HPDE6-E6E7 (cell line): ENCODE data around the gene ZNF541.
A peak's percentile ranks its signal among the peaks of the same experiment; 100 is the strongest.

Source experiments
- DNase-seq: peaks from one replicate; pipeline ENCODE4 v3.0.0; 2011; ENCODE audit warnings: missing footprints; ENCODE audit errors: extremely low spot score

The ZNF541 gene, protein sequence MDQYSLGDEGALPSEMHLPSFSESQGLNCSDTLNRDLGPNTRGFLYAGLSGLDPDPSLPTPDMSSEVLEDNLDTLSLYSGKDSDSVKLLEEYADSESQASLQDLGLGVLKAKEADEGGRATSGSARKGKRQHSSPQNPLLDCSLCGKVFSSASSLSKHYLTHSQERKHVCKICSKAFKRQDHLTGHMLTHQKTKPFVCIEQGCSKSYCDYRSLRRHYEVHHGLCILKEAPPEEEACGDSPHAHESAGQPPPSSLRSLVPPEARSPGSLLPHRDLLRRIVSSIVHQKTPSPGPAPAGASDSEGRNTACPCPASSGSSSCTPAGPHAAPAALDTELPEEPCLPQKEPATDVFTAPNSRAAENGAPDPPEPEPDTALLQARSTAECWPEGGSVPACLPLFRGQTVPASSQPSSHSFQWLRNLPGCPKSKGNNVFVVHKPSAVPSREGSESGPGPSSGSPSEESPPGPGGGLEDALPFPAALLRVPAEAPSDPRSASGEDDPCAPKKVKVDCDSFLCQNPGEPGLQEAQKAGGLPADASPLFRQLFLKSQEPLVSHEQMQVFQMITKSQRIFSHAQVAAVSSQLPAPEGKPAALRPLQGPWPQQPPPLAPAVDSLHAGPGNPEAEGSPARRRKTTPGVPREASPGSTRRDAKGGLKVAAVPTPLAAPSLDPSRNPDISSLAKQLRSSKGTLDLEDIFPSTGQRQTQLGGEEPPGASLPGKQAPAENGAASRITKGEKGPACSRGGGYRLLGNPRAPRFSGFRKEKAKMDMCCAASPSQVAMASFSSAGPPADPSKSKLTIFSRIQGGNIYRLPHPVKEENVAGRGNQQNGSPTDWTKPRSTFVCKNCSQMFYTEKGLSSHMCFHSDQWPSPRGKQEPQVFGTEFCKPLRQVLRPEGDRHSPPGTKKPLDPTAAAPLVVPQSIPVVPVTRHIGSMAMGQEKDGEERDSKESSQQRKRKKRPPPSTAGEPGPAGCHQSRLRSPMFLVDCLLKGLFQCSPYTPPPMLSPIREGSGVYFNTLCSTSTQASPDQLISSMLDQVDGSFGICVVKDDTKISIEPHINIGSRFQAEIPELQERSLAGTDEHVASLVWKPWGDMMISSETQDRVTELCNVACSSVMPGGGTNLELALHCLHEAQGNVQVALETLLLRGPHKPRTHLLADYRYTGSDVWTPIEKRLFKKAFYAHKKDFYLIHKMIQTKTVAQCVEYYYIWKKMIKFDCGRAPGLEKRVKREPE (N-terminal part only)

DNA sequence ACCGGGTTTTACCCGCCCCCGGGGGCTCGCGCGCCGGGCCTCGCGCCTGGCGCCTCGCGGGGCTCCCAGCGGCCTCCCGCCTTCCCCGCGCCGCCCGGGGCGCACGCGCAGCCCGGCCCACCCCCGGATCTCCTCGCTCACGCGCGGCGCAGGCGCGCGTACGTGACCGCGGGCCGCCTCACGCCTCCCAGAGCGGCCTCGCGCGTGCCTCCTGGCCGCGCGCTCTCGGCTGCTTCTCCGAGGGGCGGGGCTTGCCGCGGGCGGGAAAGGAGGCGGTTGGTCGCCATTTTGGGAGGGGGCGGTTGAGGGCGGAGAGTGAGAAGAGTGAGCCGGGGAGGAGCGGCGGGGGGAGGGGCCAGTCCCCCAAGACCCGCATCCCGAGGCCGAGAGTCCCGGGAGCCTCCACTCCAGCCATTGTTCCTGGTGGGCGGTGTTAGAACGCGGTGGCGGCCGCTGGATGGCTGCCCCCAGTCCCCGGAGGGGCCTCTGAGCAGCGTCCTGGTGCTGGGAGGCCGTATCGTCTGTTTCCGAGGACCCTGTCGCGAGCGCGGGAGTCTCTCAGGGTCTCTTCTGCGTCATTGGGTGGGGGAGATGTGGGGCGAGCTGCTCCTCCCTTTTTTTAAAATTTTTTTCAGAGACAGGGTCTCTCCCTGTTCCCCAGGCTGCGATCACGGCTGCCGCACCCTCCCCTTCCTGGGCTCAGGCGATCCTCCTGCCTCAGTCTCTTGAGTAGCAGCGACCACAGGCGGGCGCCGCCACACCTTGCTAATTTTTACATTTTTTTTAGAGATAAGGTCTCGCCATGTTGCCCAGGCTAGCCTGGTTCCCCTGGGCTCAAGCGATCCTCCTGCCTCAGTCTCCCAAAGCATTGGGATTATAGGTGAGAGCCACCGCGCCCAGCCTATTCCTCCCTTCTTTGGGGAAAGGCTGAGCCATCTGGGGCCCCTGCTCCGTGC lies at the start of gene ZNF541:
Gene ZNF541 (minus strand): TSS at position 78 of the 956 bp plus-strand sequence. CDS start 17,292 bp downstream, outside the sequence.
- DNase-seq = peak; percentile 61

DNA sequence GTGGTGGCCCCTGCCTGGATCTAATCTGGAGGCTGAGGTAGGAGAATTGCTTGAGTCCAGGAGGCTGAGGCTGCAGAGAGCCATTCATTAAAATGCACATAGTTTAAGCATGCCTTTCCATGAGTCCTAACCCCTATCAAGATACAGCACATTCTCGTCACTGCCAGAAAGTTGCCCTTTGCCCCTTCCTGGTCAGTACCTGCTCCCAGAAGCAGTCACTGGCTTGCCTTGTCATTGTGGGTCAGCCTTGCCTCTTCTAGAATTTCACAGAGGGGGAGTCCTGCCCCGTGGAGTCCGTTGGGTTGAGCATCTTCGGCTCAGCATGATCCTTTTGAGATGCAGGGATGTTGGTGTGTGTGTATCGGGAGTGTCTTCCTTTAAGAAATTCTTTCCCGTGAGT lies 46.8 kb upstream of the ZNF541 start:
- no peak for DNase-seq

DNA sequence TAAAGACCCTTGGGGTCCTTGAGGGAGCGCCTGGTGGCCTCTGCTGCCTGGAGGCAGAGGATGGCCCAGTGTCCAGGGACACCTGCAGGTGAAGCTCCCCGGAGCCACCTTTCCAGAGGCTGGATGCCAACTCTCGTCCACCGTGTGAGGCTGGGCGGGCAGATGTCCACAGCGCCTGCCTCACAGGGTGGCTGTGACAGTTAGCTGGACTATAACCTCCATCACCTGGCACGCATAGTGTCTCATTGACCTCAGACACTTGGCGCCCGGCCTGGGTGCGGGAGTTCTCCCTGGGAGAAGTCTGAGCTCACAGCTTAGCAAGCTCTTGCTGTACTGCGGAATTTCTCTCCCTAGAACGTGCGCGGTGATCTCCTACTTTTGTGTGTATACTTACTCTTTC lies 45.8 kb upstream of the ZNF541 start:
- no peak for DNase-seq

DNA sequence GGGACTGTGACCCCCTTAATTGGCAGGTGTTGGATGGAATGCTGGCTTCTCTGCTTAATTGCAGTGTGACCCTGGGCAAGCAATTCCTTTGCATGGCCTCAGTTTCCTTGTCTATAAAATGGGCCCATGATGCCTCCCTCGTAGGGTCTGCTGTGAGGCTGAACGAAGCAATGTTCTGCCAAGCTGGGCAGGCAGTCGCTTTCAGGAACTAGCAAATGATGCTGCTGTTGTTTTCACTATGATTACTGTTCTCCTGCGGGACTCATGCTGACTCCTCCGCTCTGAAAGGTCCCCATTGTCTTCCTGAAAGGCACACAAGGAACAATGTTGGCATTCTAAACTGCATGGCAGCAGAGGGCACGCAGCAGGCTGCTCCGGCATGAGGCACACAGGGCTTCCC lies 42.8 kb upstream of the ZNF541 start:
- DNase-seq = no peak

DNA sequence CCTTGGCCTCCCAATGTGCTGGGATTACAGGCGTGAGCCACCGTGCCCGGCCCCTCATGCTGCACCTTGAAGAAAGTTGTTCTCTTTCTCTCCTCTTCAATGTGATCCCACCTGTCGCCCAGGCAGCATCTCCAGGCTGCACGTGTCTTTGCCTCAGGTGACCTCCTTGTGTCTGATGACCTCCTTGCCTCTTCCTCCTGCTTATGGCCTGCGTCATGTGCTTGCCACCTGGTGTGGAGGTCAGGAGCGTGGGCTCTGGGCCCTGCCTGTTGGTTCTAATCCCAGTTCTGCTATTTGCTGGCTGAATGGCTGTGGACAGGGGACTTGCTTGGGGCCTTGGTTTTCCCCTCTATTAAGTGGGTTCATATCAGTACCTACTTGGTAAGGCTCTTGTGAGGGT lies 42.3 kb upstream of the ZNF541 start:
- no peak for DNase-seq

DNA sequence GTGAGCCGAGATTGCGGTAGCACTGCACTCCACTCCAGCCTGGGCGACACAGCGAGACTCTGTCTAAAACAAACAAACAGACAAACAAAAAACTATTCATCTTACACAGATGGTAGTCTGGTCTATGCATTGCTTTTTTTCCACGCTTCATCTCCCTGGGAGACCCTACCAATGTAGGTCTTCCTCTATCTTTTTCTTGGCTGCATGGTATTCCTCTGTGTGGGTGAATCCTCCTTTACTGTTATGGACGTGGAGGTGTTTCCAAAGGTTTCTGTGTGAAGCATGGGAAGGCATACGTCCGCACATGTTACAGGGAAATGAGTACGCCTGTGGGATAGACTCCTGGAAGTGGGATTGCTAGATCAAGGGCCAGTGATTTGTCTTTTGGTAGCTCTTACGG lies 41.6 kb upstream of the ZNF541 start:
- DNase-seq = no peak

DNA sequence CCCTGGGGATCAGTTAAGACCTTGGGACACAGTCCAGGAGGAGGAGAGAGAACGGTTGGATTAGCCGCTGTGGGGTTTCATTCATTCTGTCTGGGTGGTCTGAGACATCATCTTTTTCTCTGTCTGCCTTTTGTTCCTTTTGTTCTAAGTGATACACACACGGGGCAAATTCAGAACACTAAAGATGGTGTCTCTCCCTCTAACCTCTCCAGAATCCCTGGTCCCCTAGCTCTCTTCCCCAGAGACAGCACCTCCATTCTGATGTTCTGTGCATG lies 41.0 kb upstream of the ZNF541 start:
- DNase-seq = no peak

DNA sequence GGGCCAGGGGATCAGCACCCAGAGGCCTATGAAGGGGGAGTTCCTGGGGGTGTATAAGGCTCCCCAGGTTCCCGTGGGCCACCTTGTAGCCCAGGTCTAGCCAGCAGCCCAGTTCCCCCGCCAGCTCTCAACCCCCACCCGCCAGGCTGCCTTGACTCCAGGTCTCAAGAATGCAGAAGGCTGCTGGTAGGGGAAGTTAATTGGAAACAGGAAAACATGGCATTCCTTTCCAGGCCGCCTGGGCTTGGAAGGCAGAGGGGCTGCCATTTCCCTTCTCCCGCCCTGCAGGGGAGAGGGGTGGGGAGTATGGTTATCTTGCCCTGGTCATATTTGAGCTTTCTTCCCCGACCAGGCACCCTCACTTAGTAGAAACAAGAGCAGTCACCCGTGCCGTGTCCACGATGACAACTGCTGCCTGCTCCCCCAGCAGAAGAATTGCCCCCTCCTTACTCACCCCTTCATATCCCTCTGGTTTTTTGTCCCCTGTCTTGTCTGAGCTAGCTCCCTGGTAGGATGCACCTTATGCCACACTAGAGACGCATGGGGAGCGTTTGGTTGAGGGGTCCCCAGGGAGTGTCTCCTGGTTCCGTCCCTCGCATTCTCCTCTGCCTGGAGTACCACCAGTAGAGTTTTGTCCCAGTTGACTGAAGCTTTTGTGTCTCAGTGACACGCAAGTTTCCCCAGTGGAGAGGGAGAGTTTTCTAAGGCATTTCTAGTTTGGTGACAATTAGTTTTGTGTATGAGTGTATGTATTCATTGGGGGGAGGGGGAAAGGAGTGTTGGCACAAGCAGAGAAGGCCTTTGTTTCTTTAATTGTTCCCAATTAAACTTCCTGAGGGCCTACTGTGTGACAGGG lies 40.4 kb upstream of the ZNF541 start:
- no peak for DNase-seq

DNA sequence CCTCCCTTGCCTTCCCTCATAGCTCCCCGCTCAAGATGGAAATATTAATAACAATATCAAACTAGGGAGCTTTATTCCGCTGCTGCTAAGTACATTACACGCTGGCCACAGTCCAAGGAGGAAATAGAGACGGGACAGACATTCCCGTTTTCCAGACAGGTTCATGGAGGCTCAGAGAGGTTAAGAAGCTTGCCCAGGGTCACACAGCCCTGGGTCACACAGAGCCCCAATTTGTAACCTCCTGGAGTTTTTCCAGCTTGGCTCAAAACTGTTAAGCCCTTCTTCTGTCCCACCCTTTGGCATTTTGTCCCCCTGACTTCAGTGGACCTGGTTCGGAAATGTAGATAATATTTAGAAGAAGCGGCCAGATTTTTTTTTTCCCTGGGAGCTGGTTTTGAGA lies 38.0 kb upstream of the ZNF541 start:
- no peak for DNase-seq

DNA sequence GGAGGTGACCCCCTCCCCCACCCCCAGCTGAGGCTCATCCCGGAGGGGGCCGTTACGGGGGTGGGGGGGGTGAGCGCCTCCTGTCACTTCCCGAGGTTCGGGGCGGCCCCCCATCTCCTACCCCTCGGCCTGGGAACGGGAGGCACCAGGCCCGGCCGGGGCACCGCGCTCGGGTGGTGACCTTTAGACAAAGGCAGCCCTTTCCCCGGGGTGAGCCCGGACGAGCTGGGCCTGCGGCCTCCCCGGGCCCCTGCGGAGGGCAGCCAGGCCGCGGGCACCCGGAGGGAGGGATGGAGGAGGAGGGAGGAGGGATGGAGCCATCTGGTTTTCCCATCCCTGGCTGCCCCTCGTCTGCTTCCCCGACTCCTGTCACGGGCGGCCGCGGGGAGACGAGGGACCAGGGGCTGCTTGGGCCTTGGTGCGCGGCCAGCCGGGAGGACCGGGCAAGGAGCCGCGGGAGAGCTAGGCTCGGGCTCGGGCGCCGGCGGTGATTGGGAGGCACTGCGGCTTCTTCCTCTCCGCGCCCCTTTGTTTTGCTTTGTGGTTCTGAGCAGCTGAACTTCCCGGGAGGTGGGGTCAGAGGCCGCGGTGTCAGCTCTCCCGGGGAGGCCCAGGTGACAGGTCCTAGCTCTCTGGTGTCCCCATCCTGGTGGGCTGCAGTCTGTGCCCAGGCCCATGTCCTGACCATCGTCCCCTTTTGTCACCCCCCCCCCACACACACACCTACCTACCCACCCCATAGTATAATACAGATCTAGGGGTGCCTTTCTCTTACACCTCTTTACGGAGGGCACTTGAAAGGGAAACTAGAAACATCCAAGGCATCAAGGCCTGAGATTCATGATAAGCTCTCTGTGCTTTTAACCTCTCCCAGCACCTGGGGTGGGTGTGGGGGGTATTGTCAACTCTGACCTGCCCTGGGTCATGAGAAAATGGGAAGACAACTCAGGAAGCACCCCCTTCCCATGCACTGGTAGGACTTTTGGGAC lies 37.3 kb upstream of the ZNF541 start:
- no peak for DNase-seq

DNA sequence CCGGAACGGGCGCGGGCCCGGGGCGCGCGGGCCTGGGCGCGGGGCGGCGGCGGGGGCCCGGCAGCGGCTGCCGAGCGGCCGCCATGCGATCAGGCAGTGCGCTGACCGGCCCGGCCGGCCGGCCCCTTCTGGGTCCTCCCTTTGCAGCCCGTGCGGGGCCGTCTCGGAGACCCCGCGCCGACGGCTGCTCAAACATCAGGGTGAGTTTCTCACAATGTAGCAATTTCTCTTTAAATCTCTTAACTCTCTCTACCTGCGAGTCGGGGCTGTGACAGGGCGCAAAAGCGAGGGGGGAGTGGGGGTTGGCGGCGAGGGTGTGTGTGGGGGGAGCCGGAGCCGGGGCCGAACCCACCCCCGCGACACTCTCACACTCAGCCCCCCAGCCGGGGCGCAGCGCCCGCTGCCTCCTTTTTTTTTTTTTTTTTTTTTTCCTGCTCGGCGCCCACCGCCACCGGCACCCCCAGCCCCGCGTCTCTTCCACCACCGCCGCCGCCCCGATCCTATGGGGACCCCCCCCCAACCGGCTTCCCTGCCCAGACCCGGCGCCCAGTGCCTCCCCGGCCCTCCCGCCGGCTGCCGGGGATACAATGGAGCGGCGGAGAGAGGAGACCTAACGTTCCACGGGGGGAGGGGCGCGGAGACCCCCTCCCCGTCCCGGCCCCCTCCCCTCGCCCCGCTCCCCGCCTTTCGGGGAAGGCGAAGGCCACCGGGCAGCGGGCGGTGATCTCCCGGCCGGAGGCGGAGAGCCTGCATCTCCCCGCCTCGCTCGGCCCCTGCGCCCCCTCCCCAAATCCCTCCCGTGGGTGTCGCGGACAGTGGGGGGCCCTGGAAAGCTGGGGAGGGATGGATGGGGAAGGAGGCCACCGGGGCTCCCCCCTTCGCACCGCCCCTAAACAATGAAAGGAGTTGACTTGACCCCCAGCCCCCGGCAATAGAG lies 36.3 kb upstream of the ZNF541 start, which contains the start of gene BICRA:
Gene BICRA (plus strand): TSS at position 166 of the 937 bp plus-strand sequence. CDS start 64,441 bp downstream, outside the sequence.
- peak; percentile 76 for DNase-seq

DNA sequence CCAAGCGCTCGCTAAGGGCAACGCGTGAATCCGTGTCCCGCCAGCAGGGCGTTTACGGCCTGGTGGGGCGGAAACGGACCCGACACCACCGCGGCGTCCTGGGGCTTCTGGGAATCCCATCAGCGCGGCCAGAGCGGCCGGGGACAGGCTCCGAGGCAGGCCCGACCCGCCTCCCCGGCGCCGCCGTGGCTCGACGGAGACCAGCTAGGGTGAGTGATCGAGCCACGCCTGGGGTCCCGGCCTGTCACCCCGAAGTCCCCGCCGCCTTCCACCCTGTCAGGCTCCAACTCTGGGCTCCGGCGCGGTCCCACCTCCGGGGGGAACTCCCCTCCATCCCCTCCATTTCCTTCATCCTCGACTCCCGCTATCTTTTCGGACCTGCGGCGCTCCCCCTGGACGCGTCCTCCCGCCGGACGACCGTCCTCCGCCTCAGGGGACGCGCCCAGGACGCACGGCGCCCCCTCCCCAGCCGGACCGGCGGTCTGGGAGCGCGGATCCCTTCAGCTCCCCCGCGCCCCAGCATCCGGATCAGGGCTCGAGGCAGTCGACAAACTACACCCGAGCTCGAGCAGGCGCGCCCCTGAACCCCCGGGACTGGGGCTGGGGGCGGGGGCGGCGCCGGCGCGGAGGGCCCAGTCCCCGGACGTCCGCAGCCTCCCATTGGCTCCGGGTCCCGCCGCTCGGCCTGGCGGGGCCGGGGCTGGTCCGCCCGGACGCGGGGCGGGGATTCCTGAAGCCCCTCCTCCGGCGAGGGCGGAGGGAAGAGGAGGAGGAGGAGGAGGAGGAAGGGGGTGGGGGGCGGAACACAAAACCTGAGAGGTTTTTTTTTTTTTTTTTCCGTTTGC lies 35.3 kb upstream of the ZNF541 start:
- DNase-seq = peak; percentile 84

DNA sequence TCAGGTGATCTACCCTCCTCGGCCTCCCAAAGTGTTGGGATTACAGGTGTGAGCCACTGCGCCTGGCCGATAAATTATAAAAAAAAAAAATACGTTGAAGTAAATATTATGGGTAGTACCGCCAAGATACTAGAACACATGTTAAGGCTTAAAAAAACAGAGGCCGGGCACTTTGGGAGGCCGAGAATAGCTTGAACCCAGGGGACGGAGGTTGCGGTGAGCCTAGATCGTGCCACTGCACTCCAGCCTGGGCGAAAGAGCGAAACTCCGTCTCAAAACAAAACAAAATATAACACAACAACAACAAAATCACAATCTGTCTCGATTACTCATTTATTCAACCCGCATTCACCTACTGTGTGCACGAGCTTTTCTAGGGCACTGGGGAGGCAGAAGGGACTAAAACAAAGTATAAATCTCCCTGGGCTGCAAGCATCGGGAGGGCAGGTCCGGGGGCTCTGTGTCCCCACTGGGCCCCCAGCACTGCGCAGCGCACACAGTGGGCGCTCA lies 34.7 kb upstream of the ZNF541 start:
- DNase-seq = no peak

DNA sequence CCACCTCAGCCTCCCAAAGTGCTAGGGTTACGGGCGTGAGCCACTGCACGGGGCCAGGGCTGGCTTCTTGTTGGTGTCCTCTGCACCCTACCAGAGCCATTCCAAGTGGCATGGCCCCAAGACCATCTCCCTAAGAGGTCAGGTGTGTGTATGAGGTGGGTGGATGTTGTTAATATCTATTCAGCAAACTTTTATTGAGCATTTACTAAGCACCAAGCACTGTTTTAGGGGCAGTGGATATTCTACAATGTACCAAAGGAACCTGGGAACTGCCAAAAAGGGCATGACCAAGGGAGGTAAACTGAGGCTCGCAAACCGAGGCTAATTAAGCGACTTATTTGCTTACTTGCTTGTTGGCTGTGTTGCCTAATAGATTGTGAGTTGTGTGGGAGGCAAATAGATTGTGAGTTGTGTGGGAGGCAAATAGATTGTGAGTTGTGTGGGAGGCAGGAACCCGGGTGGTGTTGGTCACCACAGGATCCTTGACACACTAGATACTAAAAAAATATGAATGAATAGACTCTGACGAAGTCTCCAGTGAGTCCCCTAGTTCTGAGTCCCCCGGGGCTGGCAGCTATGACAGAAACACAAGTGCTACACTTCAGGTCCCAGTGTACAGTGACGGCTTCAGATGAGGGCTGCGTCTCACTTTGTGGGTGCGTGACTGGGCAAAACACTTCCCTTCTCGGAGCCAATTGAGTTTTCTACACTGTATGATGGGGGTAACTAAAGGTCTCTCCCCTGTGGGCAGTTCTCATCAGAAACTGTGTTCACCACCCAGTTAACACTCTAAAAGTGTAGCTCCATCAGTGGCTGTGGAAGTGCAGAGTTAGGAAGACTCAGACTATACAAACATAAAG lies 31.0 kb upstream of the ZNF541 start:
- DNase-seq = no peak

DNA sequence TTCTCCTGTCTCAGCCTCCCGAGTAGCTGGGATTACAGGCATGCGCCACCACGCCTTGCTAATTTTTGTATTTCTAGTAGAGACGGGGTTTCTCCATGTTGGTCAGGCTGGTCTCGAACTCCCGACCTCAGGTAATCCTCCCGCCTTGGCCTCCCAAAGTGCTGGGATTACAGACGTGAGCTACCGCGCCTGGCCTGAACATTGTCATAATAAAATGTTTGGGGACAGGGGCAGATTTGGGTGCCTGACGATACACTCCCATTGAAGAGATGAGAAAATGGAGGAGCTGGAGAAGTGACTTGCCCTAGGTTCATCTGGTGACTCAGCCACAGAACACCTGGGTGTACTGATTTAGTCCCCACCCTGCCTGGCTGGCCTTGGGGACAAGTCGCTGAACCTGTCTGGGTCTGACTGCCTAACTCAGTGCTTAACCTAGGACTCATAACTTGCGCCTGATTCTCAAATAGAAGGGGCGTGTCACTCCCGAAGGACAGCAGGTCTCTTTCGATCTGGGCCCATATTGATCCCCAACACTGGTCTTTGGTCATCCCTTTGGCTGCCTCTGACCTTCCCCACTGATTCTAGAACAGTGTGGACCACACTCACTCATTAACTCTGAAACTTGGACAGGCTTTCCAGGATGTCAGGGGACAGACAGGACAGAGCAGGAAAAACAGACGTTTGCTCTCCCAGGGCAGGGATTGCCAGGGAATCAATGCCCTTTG lies 28.4 kb upstream of the ZNF541 start:
- DNase-seq = no peak
